ENCODE results near the gene ARVCF. TPM values are rescaled to one million over a fixed set of nuclear protein-coding genes. Genes with fewer than 3 reads are reported as not detected.

ARVCF gene
- total RNA-seq, 8 experiments from 2014 or later, result 9.5 to 49.9 (median 39.2) TPM

- Histone ChIP-seq H3K4me1 (replicated peaks in 1 of 2) (peaks cover 47 to 55% of the 10 kb centered on the region in 2 donors), H3K4me3 (no peak overlapping the region), H3K27ac (peak overlapping the region in 1 of 2 donors; percentile 14)
- no peak for ATAC-seq (replicated peaks in 6 of 8)
- in situ Hi-C loops (cut with MboI; ENCODE audit: low pct_unique_long_range_greater_than_20kb in 2 of 9, low sequenced_read_pairs in 9 of 9, unreplicated experiment in 9 of 9), result no loop called here
- WGBS, 10 experiments, result 97 to 100% methylated on average over 1 to 6 of the region's 12 CpGs; no CpG with 5 or more reads in 8 of the 10 experiments
Measured at GRCh38 chr22:19963863-19964642, 52.6 kb downstream of the ARVCF start.

GRCh38 chr22:19962909-19963806 is 53.5 kb downstream of the ARVCF start:
- WGBS, 10 experiments, result 20 to 100% (median 94%) methylated on average over 1 to 3 of the region's 30 CpGs; no CpG with 5 or more reads in 5 of the 10 experiments
- Histone ChIP-seq H3K27ac (peak overlapping the region in 1 of 2 donors; percentile 46), H3K4me1 (replicated peaks in 1 of 2) (peaks cover 55 to 58% of the 10 kb centered on the region in 2 donors), H3K4me3 (no peak overlapping the region)
- in situ Hi-C loops (cut with MboI; ENCODE audit: low pct_unique_long_range_greater_than_20kb in 2 of 9, low sequenced_read_pairs in 9 of 9, unreplicated experiment in 9 of 9), result no loop called here
- peak in 2 of 8 experiments; percentile 16 to 48 for ATAC-seq (replicated peaks in 6 of 8)

- H3K4me1 ChIP-seq (replicated peaks in 1 of 2), result peaks cover 49 to 50% of the 10 kb centered on the region in 2 donors
- WGBS, 10 experiments, result 0 to 89% (median 60%) methylated on average over 1 to 4 of the region's 22 CpGs; no CpG with 5 or more reads in 3 of the 10 experiments
- ATAC-seq (replicated peaks in 6 of 8), result peak; percentile 23 to 57 (median 34)
- H3K27ac ChIP-seq, result peak overlapping the region in 1 of 2 donors; percentile 46
- in situ Hi-C loops (cut with MboI; ENCODE audit: low pct_unique_long_range_greater_than_20kb in 2 of 9, low sequenced_read_pairs in 9 of 9, unreplicated experiment in 9 of 9), result no loop called here
- no peak overlapping the region for H3K4me3 ChIP-seq
Measured at GRCh38 chr22:19962246-19962908, 54.2 kb downstream of the ARVCF start.

- H3K27ac ChIP-seq, result no peak overlapping the region
- 20 to 80% methylated on average over 1 of the region's 8 CpGs; no CpG with 5 or more reads in 8 of the 10 experiments for WGBS, 10 experiments
- ATAC-seq (replicated peaks in 6 of 8), result no peak
- H3K4me1 ChIP-seq (replicated peaks in 1 of 2), result peaks cover 43 to 45% of the 10 kb centered on the region in 2 donors
- no peak overlapping the region for H3K4me3 ChIP-seq
- in situ Hi-C loops (cut with MboI; ENCODE audit: low pct_unique_long_range_greater_than_20kb in 2 of 9, low sequenced_read_pairs in 9 of 9, unreplicated experiment in 9 of 9), result no loop called here
Measured at GRCh38 chr22:19961868-19962245, 54.8 kb downstream of the ARVCF start.

GRCh38 chr22:19961201-19961580 is 55.4 kb downstream of the ARVCF start:
- no peak overlapping the region for H3K27ac ChIP-seq
- no peak for ATAC-seq (replicated peaks in 6 of 8)
- no peak overlapping the region for H3K4me3 ChIP-seq
- in situ Hi-C loops (cut with MboI; ENCODE audit: low pct_unique_long_range_greater_than_20kb in 2 of 9, low sequenced_read_pairs in 9 of 9, unreplicated experiment in 9 of 9), result no loop called here
- peaks cover 40 to 42% of the 10 kb centered on the region in 2 donors for H3K4me1 ChIP-seq (replicated peaks in 1 of 2)
- WGBS, 10 experiments, result 57 to 100% (median 87%) methylated on average over 1 to 3 of the region's 9 CpGs; no CpG with 5 or more reads in 2 of the 10 experiments

- Histone ChIP-seq H3K4me1 (replicated peaks in 1 of 2) (peaks cover 40 to 42% of the 10 kb centered on the region in 2 donors), H3K4me3 (no peak overlapping the region), H3K27ac (peak overlapping the region in 1 of 2 donors; percentile 61)
- in situ Hi-C loops (cut with MboI; ENCODE audit: low pct_unique_long_range_greater_than_20kb in 2 of 9, low sequenced_read_pairs in 9 of 9, unreplicated experiment in 9 of 9), result no loop called here
- no peak for ATAC-seq (replicated peaks in 6 of 8)
- WGBS, 10 experiments, result 65 to 95% (median 85%) methylated on average over 1 to 5 of the region's 12 CpGs; no CpG with 5 or more reads in 4 of the 10 experiments
Measured at GRCh38 chr22:19960491-19961200, 56.0 kb downstream of the ARVCF start.

- whole genome bisulfite sequencing, 10 experiments, result 17 to 100% (median 64%) methylated on average over 1 of the region's 13 CpGs; no CpG with 5 or more reads in 4 of the 10 experiments
- Histone ChIP-seq H3K27ac (peak overlapping the region; percentile 61 to 70), H3K4me1 (replicated peaks in 1 of 2) (peaks cover 40 to 42% of the 10 kb centered on the region in 2 donors), H3K4me3 (peak overlapping the region in 3 of 5 donors; percentile 11 to 36 (median 36))
- ATAC-seq (replicated peaks in 6 of 8), result peak in 6 of 8 experiments; percentile 2 to 56 (median 32)
- in situ Hi-C loops (cut with MboI; ENCODE audit: low pct_unique_long_range_greater_than_20kb in 2 of 9, low sequenced_read_pairs in 9 of 9, unreplicated experiment in 9 of 9), result loop anchor here in 1 of 9 experiments (10.0 kb wide), 1 partner anchor 55 kb away; the partner anchor contains the start of gene ARVCF
Measured at GRCh38 chr22:19959587-19960490, 56.8 kb downstream of the ARVCF start.

- WGBS, 10 experiments, result 10 to 29% methylated on average over 8 of the region's 30 CpGs; no CpG with 5 or more reads in 8 of the 10 experiments
- H3K4me3 ChIP-seq, result peak overlapping the region; percentile 11 to 36 (median 21)
- H3K27ac ChIP-seq, result peak overlapping the region; percentile 76 to 79
- in situ Hi-C loops (cut with MboI; ENCODE audit: low pct_unique_long_range_greater_than_20kb in 2 of 9, low sequenced_read_pairs in 9 of 9, unreplicated experiment in 9 of 9), result loop anchor here in 1 of 9 experiments (10.0 kb wide), 1 partner anchor 56 kb away; the partner anchor contains the start of gene ARVCF
- ATAC-seq (replicated peaks in 6 of 8), result peak; percentile 36 to 86 (median 83)
- peaks cover 40 to 42% of the 10 kb centered on the region in 2 donors for H3K4me1 ChIP-seq (replicated peaks in 1 of 2)
Measured at GRCh38 chr22:19959043-19959586, 57.5 kb downstream of the ARVCF start.

- in situ Hi-C loops (cut with MboI; ENCODE audit: low pct_unique_long_range_greater_than_20kb in 2 of 9, low sequenced_read_pairs in 9 of 9, unreplicated experiment in 9 of 9), result loop anchor here in 1 of 9 experiments (10.0 kb wide), 1 partner anchor 56 kb away; the partner anchor contains the start of gene ARVCF
- Histone ChIP-seq H3K4me1 (replicated peaks in 1 of 2) (peaks cover 40 to 42% of the 10 kb centered on the region in 2 donors), H3K4me3 (peak overlapping the region in 4 of 5 donors; percentile 18 to 36 (median 28)), H3K27ac (peak overlapping the region; percentile 76 to 79)
- ATAC-seq (replicated peaks in 6 of 8), result peak in 1 of 8 experiments; percentile 0
- 12 to 100% (median 79%) methylated on average over 2 to 8 of the region's 19 CpGs for WGBS, 10 experiments
Measured at GRCh38 chr22:19958083-19959042, 58.3 kb downstream of the ARVCF start.

- Histone ChIP-seq H3K4me3 (no peak overlapping the region), H3K4me1 (replicated peaks in 1 of 2) (peaks cover 33 to 36% of the 10 kb centered on the region in 2 donors), H3K27ac (no peak overlapping the region)
- WGBS, 10 experiments, result 73 to 100% (median 88%) methylated on average over 1 to 7 of the region's 9 CpGs; no CpG with 5 or more reads in 4 of the 10 experiments
- no peak for ATAC-seq (replicated peaks in 6 of 8)
- in situ Hi-C loops (cut with MboI; ENCODE audit: low pct_unique_long_range_greater_than_20kb in 2 of 9, low sequenced_read_pairs in 9 of 9, unreplicated experiment in 9 of 9), result loop anchor here in 1 of 9 experiments (10.0 kb wide), 1 partner anchor 57 kb away; the partner anchor contains the start of gene ARVCF
Measured at GRCh38 chr22:19957445-19957844, 59.2 kb downstream of the ARVCF start.
